T-helper 1 cell treated with Interleukin-12 subunit alpha and Interleukin-12 subunit beta and Interleukin-4 antibody, amounts not matched to agents 30 μg/mL and 1 μg/mL, for 36 hours (primary cell): ENCODE measurements around the gene SPDYE8.
"Not testable (repeated sequence)": the region's sequence is repeated elsewhere in the genome, so short reads cannot be mapped to it uniquely, and the experiment has no call there.

Source experiments
- H3K27ac Mint-ChIP-seq: one replicate; pipeline ENCODE4 v1.8.0; 2021; ENCODE audit warnings: mild to moderate bottlenecking, mixed read lengths
- H3K27me3 Mint-ChIP-seq: one replicate; pipeline ENCODE4 v1.8.0; 2021; ENCODE audit warnings: low read depth, mixed read lengths
- H3K36me3 Mint-ChIP-seq: one replicate; pipeline ENCODE4 v1.8.0; 2021; ENCODE audit warnings: low read depth, mixed read lengths
- H3K4me1 Mint-ChIP-seq: one replicate; pipeline ENCODE4 v1.8.0; 2021; ENCODE audit warnings: low read depth, mixed read lengths
- H3K4me3 Mint-ChIP-seq: one replicate; pipeline ENCODE4 v1.8.0; 2021; ENCODE audit warnings: mild to moderate bottlenecking, moderate library complexity, mixed read lengths
- H3K9me3 Mint-ChIP-seq: one replicate; pipeline ENCODE4 v1.8.0; 2021; ENCODE audit warnings: mixed read lengths

The SPDYE8 gene, protein sequence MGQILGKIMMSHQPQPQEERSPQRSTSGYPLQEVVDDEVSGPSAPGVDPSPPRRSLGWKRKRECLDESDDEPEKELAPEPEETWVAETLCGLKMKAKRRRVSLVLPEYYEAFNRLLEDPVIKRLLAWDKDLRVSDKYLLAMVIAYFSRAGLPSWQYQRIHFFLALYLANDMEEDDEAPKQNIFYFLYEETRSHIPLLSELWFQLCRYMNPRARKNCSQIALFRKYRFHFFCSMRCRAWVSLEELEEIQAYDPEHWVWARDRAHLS

DNA sequence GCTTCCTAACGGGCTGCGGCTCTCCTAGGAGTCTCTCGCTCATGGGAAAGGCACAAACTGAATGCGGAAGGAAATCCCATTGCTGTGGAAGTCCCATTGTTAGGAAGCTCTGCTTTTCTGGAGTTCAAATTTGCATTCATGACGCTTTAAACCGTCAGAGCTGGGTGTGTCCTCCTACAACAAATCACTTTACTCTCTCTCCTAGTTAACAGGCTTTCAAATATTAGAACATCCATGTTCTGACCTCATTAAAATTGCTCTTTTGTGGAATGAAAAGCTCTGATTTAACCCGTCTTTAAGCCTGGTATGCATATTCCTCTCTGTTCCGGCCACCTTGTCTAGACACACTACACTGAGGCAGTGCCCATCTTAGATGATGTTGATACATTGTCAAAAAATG lies at the start of gene SPDYE8:
Gene SPDYE8, minus strand, starts transcription at position 101 of the 400 bp plus-strand sequence. CDS start 1,800 bp downstream, outside the sequence.
- H3K27me3 Mint-ChIP-seq, H3K4me3 Mint-ChIP-seq, H3K4me1 Mint-ChIP-seq, H3K27ac Mint-ChIP-seq, H3K9me3 Mint-ChIP-seq, H3K36me3 Mint-ChIP-seq: not testable (repeated sequence)

DNA sequence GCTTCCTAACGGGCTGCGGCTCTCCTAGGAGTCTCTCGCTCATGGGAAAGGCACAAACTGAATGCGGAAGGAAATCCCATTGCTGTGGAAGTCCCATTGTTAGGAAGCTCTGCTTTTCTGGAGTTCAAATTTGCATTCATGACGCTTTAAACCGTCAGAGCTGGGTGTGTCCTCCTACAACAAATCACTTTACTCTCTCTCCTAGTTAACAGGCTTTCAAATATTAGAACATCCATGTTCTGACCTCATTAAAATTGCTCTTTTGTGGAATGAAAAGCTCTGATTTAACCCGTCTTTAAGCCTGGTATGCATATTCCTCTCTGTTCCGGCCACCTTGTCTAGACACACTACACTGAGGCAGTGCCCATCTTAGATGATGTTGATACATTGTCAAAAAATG lies 28.2 kb upstream of the SPDYE8 start, which contains the start of gene SPDYE11:
Gene SPDYE11, minus strand, starts transcription at position 101 of the 400 bp plus-strand sequence. CDS start 1,800 bp downstream, outside the sequence.
- H3K27me3 Mint-ChIP-seq, H3K9me3 Mint-ChIP-seq, H3K4me3 Mint-ChIP-seq, H3K4me1 Mint-ChIP-seq, H3K27ac Mint-ChIP-seq, H3K36me3 Mint-ChIP-seq: not testable (repeated sequence)

DNA sequence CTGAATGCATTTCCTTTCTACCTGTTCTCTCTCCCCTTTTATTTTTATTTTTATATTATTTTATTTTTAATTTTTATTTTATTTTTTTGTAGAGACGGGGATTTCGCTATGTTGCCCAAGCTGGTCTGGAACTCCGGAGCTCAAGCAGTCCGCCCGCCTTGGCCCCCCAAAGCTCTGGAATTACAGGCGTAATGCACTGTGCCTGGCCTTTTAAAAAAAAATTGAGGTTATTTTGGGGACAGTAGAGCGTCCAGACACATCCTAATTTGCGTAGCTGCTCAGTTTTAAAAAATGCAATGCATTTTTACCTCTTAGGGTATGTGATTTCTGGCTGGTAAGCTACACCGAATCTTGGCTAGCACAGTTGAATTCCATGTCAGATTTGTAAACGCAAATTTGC lies 23.1 kb downstream of the SPDYE8 start:
- not testable (repeated sequence) for H3K4me1 Mint-ChIP-seq, H3K27me3 Mint-ChIP-seq, H3K4me3 Mint-ChIP-seq, H3K27ac Mint-ChIP-seq, H3K9me3 Mint-ChIP-seq, H3K36me3 Mint-ChIP-seq

GRCh38 chr7:73005693-73006447 lies 23.7 kb downstream of the SPDYE8 start:
- H3K27ac Mint-ChIP-seq = peak overlapping the region; percentile 100
- H3K36me3 Mint-ChIP-seq = not testable (repeated sequence)

GRCh38 chr7:73005356-73005692 lies 24.2 kb downstream of the SPDYE8 start:
- Mint-ChIP-seq H3K4me3 (peak overlapping the region; percentile 97), H3K27ac (peak overlapping the region; percentile 100)
- H3K9me3 Mint-ChIP-seq, H3K27me3 Mint-ChIP-seq, H3K4me1 Mint-ChIP-seq, H3K36me3 Mint-ChIP-seq: not testable (repeated sequence)

More at GRCh38 chr7:73005693-73006447, 23.7 kb downstream of the SPDYE8 start:
- not testable (repeated sequence) for H3K27me3 Mint-ChIP-seq, H3K4me1 Mint-ChIP-seq, H3K9me3 Mint-ChIP-seq
- H3K4me3 Mint-ChIP-seq = peak overlapping the region; percentile 97

DNA sequence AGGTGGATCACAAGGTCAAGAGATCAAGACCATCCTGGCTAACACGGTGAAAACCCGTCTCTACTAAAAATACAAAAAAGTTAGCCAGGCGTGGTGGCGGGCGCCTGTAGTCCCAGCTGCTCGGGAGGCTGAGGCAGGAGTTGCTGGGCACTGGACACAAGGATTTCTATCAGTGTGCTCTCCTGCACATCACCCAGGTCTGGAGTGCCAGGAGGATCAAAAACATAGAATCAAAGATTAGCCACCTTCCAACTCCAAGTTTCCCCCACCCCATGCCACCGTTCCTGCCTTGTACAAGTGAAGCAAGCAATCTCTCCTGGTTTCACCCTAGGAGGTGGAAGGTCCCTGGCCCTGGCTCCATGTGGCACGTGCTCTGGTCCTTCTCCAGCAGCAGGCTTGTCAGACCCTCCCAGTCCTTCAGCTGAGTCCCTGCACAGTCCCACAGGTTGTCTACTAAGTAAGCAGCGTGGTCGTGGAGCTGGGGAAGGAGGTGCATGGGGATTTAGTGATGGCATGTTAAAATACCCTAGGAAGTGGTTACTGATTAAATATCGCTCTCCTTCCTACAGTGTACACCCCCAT lies 31.6 kb downstream of the SPDYE8 start:
- H3K9me3 Mint-ChIP-seq, H3K27ac Mint-ChIP-seq: not testable (repeated sequence)

DNA sequence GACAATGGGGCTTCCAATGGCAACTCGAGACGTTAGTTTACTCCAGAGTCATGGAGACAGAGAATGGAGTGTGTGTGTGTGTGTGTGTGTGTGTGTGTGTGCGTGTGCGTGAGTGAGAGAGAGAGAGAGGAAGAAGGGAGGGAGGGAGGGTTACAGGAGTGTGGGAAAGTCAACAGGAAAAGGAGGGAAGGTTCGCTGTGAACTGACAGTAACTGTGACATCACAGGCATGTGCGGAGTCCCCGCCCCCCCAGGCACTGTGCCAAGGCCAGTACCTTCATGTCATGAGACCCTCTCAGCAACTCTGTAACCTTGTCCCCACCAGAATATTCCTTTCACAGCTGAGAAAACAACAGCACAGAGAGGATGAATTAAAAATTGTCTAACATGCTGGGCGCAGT lies 32.1 kb downstream of the SPDYE8 start:
- not testable (repeated sequence) for H3K4me1 Mint-ChIP-seq, H3K27me3 Mint-ChIP-seq, H3K9me3 Mint-ChIP-seq, H3K27ac Mint-ChIP-seq, H3K36me3 Mint-ChIP-seq, H3K4me3 Mint-ChIP-seq

More for the DNA sequence above, 31.6 kb downstream of the SPDYE8 start:
- H3K4me1 Mint-ChIP-seq, H3K36me3 Mint-ChIP-seq, H3K4me3 Mint-ChIP-seq, H3K27me3 Mint-ChIP-seq: not testable (repeated sequence)

GRCh38 chr7:72995484-72995883 lies 34.1 kb downstream of the SPDYE8 start:
- H3K27ac Mint-ChIP-seq, H3K4me3 Mint-ChIP-seq, H3K27me3 Mint-ChIP-seq, H3K36me3 Mint-ChIP-seq, H3K4me1 Mint-ChIP-seq, H3K9me3 Mint-ChIP-seq: not testable (repeated sequence)

DNA sequence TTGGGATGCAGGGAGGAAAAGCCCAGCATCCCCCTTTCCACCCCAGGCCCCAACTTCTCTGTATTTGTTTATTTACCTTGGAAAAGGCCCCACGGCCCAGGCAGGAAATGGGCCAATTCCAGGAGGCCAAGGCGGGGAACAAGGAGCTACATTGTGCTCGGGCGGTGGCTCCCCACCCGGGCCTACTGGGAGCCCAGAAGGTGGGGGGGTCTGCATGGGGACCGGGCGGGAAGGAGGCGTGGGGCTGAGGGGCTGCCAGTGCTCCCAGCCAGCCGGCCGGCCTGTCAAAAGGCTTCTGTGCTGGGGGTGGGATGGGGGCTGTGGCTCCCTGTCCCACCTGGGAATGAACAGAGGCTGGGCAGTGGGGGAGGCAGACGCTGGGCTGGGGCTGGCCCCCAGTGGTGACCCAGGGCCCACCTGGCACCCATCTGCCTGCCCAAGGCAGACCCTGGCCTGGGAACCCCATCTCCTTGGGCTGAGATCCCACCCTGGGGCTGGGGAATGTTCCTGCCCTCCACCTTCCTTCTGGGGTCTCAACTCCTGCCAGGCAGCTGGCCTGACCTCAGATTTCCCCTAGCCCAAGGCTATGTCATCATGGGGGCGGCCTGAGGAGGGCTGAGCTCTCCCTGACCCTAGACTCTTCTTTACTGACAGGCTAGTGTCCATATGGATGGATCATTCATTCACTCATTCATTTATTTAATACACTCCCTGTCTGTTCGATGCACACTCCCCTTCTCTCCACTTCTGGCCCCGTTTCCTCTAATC lies 39.2 kb downstream of the SPDYE8 start:
- not testable (repeated sequence) for H3K4me3 Mint-ChIP-seq, H3K27ac Mint-ChIP-seq, H3K36me3 Mint-ChIP-seq, H3K9me3 Mint-ChIP-seq, H3K27me3 Mint-ChIP-seq, H3K4me1 Mint-ChIP-seq

GRCh38 chr7:72982084-72982483 lies 47.5 kb downstream of the SPDYE8 start:
- not testable (repeated sequence) for H3K36me3 Mint-ChIP-seq, H3K9me3 Mint-ChIP-seq, H3K27me3 Mint-ChIP-seq, H3K4me1 Mint-ChIP-seq, H3K27ac Mint-ChIP-seq, H3K4me3 Mint-ChIP-seq

GRCh38 chr7:72980382-72980781 lies 49.2 kb downstream of the SPDYE8 start:
- not testable (repeated sequence) for H3K27me3 Mint-ChIP-seq, H3K4me3 Mint-ChIP-seq, H3K4me1 Mint-ChIP-seq, H3K27ac Mint-ChIP-seq, H3K36me3 Mint-ChIP-seq, H3K9me3 Mint-ChIP-seq

DNA sequence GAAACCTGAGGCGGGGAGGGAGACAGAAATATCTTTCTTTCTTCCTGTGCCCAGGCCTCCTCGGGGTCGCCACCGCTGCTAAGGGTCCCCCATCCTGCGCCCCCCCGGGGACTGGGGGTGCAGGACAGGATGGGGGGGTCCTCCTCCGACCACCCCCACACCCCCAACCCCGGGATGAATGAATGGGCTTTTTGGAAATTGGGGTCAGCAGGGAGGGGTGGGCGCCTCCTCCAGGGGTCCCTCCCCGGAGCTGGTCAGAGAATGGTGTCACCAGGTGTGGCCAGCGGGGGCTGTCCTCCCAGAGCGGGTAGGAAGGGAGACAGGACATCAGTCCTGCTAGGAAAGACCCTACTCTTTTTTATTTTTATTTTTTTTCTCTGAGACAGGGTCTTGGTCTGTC lies 53.1 kb downstream of the SPDYE8 start:
- not testable (repeated sequence) for H3K4me1 Mint-ChIP-seq, H3K4me3 Mint-ChIP-seq, H3K9me3 Mint-ChIP-seq, H3K27ac Mint-ChIP-seq, H3K36me3 Mint-ChIP-seq, H3K27me3 Mint-ChIP-seq

DNA sequence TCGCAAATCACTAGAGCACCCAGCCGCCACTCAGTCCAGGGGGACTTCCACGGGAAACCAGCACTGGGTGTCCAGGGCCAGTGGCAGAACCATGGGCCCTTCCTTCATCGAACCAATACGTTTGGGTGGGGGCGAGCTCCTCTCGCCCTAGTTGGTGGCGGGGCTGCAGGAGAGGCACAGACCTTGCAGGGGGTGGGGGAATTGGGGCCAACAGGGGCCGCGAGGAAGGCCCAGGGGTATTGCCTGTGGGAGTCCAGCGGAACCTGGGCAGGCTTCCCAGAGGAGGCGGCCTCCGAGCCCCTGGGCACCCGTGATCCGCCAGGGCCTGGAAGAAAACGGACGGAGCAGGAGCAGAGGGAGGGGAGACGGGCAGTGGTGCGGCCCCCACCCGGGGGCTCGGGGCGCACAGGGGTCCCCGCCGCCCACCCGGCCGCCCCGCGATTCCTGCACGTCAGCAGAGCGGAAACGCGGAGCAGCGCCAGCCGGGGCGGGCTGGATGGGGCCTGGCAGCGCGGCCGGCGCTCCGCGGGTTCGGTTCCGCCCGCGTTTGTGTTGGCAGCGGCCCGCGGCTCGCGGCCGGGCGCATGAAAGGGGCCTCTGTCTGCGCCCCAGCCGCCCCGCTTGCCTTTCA lies 53.8 kb downstream of the SPDYE8 start:
- H3K27me3 Mint-ChIP-seq, H3K9me3 Mint-ChIP-seq, H3K36me3 Mint-ChIP-seq, H3K27ac Mint-ChIP-seq, H3K4me1 Mint-ChIP-seq, H3K4me3 Mint-ChIP-seq: not testable (repeated sequence)

- not testable (repeated sequence) for H3K9me3 Mint-ChIP-seq, H3K36me3 Mint-ChIP-seq, H3K27me3 Mint-ChIP-seq, H3K4me3 Mint-ChIP-seq, H3K27ac Mint-ChIP-seq, H3K4me1 Mint-ChIP-seq
Observed at GRCh38 chr7:72974781-72975180, 54.8 kb downstream of the SPDYE8 start.
